Measurements from ENCODE around the gene UQCR10. TPM values are rescaled to one million over a fixed set of nuclear protein-coding genes. Genes with fewer than 3 reads are reported as not detected.

UQCR10 gene
- total and polyA plus RNA-seq, 9 of the 15 experiments (the other 6 are each of a cell fraction or from before 2014, with no cell fraction given) = 128 to 903 (median 163) TPM

DNA sequence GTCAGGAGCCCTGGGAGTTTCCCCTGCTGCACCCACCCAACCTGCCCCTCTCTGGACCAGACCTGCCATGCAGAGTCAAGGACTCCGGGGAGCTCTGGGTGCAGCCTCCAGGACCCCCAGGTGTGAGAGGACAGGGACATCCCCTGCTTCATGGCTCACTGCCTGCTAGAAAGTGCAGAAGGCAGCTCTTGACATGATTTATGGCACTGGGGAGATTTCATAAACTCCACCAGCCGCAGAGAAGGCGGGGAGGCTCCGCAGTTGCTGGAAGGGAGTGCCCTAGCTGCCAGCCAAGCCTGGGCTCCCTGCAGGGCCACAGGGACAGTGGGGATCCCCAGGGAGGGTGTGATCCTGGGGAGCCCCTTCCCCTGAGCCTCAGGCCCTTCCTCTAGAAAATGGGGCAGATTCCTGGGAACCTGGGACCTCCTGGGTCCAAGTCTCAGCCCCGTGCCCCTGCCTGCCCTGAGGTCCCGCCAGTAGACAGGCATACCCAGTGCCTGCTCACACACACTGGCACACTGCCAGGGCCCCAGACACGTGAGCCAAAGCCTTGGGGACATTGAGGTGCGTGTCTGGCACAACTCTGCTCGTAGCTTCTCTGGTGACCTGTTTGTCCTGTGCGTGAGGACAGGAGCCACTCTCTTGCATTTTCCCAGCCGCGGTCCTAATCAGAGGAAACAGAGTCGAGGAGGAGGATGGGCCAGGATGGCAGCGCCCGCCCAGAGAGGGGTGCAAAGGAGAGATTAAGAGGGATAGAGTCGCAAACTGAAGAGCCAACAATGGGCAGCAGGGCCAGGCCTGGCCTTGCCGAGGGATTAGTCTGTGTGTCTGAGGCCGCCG is 33.6 kb upstream of the UQCR10 start (continued):
- TF ChIP-seq ZNF318 (IDR thresholded peaks at IDR 0.05; ENCODE audit: borderline replicate concordance in 1 of 2, low read depth in 1 of 2) = no peak
- no peak for TF ChIP-seq NCOA4 (IDR thresholded peaks at IDR 0.05; ENCODE audit: partially characterized antibody)
- no peak for TF ChIP-seq NFXL1 (CRISPR knock-in tag; IDR thresholded peaks at IDR 0.05)
- TF ChIP-seq ELK1 (CRISPR knock-in tag; IDR thresholded peaks at IDR 0.05) = no peak
- 0 out of 2 replicates have a peak, but pooled peaks have one; percentile 36 for TF ChIP-seq PBX2 (CRISPR knock-in tag; IDR thresholded peaks at IDR 0.05; ENCODE audit: low read depth)
- TF ChIP-seq PBX2 (tag; conservative IDR thresholded peaks at IDR 0.05; ENCODE audit: low read depth) = peak; percentile 81
- no peak for TF ChIP-seq SRSF7 (optimal IDR thresholded peaks at IDR 0.05; ENCODE audit: low read depth, low read length)
- TF ChIP-seq, protein P1, sequence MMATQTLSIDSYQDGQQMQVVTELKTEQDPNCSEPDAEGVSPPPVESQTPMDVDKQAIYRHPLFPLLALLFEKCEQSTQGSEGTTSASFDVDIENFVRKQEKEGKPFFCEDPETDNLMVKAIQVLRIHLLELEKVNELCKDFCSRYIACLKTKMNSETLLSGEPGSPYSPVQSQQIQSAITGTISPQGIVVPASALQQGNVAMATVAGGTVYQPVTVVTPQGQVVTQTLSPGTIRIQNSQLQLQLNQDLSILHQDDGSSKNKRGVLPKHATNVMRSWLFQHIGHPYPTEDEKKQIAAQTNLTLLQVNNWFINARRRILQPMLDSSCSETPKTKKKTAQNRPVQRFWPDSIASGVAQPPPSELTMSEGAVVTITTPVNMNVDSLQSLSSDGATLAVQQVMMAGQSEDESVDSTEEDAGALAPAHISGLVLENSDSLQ (IDR thresholded peaks at IDR 0.05) = peak; percentile 87
- TF ChIP-seq TCF3 (CRISPR knock-in tag; IDR thresholded peaks at IDR 0.05) = peak; percentile 76
- TF ChIP-seq ARID2 (IDR thresholded peaks at IDR 0.05) = no peak
- no peak for TF ChIP-seq TEAD1 (CRISPR knock-in tag; IDR thresholded peaks at IDR 0.05)
